Right lobe of liver (tissue), 6 donors: ENCODE measurements around the gene ITCH. TPM values are rescaled to one million over a fixed set of nuclear protein-coding genes. Genes with fewer than 3 reads are reported as not detected.
"Not testable (repeated sequence)": the region's sequence is repeated elsewhere in the genome, so short reads cannot be mapped to it uniquely, and the experiment has no call there.

Source experiments
- ATAC-seq, 4 donors: fragments of 200-7000 bp; cut with Tn5 transposase; one replicate each; pipeline ENCODE4 v1.9.1; 2020; ENCODE audit warnings: mild to moderate bottlenecking in 4 of 4, moderate library complexity in 4 of 4
- DNase-seq, 3 donors: peaks; one replicate each; pipeline ENCODE4 v3.0.0-alpha.2; 2020
- H3K27ac ChIP-seq, 3 donors: fragments of 200-600 bp; one replicate each; pipeline ENCODE4 v1.8.0; 2022
- H3K27me3 ChIP-seq, 2 donors: fragments of 200-600 bp; one replicate each; pipeline ENCODE4 v1.8.0; 2022
- H3K36me3 ChIP-seq, 4 donors: fragments of 200-600 bp; sonication (generic) in 1 of 4; one replicate each; pipeline versions ENCODE4 v1.5.1 to v1.8.0; 2017 to 2022; ENCODE audit warnings: control low read depth in 1 of 4
- H3K4me1 ChIP-seq, 4 donors: fragments of 200-600 bp; sonication (generic) in 1 of 4; one replicate each; pipeline versions ENCODE4 v1.5.1 to v1.8.0; 2017 to 2022; ENCODE audit warnings: control low read depth in 1 of 4
- H3K4me3 ChIP-seq, 3 donors: fragments of 200-600 bp; one replicate each; pipeline ENCODE4 v1.8.0; 2022
- H3K9me3 ChIP-seq, 4 donors: fragments of 200-600 bp; sonication (generic) in 1 of 4; one replicate each; pipeline versions ENCODE4 v1.5.1 to v1.8.0; 2017 to 2022; ENCODE audit warnings: control low read depth in 1 of 4
- POLR2A ChIP-seq: fragments of 450-650 bp; IDR thresholded peaks from one replicate; pipeline ENCODE4 v1.6.1; 2017; ENCODE audit warnings: antibody characterized with exemption, mild to moderate bottlenecking
- WGBS: methylation state at CpG from one replicate; pipeline ENCODE4 v1.1.6; 2018; ENCODE audit warnings: low coverage, low lambda C conversion rate; ENCODE audit not compliant: insufficient coverage; ENCODE audit errors: missing lambda C conversion rate; 5-methylcytosine and 5-hydroxymethylcytosine counted together
- intact Hi-C, 2 donors: fragments of 100-400 bp; cut with DNase I; formaldehyde crosslinking; loops; one replicate each; pipeline versions ENCODE4 v1.11.2 to v1.14.1; 2022
- total RNA-seq, 6 experiments: library from RNA; depleted of rRNA in 2 of 6; stranded (reverse); fragments of >200 nt in 2 of 6; fragmentation: NEBNext Ultra II Directional in 3 of 6; extraction: Animal tissue kit (Norgen Biotek cat#: 25700) in 3 of 6; gene quantifications; one replicate each; pipeline versions ENCODE4 v1.1.0 to v1.2.4, GENCODE V29; 2016 to 2023
- TF ChIP-seq, protein P1 (sequence below), 4 donors: fragments of 200-600 bp in 3 of 4; fragments of 450-650 bp in 1 of 4; IDR thresholded peaks; one replicate each; pipeline versions ENCODE4 v1.5.1 to v1.8.0; 2016 to 2022; ENCODE audit warnings: antibody characterized with exemption in 4 of 4, mild to moderate bottlenecking in 2 of 4
- donor health status: DM: no; HTN: yes; CAD: no.
- donor health status: DM: no; HTN: no; CAD: no.
- donor health status: DM: no; HTN: no; CAD: no.
- donor health status: DM: no; HTN: yes; CAD: no.
- donor health status: DM: no; HTN: yes; CAD: no.

ITCH gene
- total RNA-seq, 6 experiments from 2014 or later: 32.8 to 71.4 (median 44.1) TPM

DNA sequence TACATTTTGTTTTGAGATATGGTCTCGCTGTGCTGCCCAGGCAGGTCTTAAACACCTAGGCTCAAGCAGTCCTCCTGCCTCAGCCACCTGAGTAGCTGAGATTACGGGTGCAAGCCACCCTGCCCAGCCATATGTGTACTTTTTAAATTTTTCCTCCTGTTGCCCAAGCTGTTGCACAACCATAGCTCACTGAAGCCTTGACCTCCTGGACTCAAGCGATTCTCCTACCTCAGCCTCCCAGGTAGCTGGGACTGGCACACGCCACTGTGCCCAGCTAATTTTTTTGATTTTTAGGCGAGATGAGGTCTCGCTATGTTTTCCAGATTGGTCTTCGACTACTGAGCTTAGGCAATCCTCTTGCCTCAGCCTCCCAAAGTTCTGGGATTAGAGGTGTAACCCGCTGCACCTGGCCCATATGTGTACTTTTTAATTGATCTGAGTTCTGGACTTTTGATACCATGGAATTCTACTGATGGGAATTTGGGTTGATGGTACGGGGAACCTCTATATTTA lies 44.9 kb downstream of the ITCH start:
- peak overlapping the region in 2 of 3 donors; percentile 8 to 25 for H3K4me3 ChIP-seq
- no peaks in the 10 kb centered on the region for H3K27me3 ChIP-seq
- intact Hi-C loops: no loop called here
- ATAC-seq (peak; percentile 67 to 85 (median 78)), DNase-seq (peak; percentile 49 to 84 (median 74))
- peaks cover 0 to 74% (median 27%) of the 10 kb centered on the region in 4 donors for H3K4me1 ChIP-seq
- 38% methylated on average over 8 of the region's 9 CpGs for WGBS
- peaks cover 0 to 20% (median 9%) of the 10 kb centered on the region in 4 donors for H3K36me3 ChIP-seq
- peak overlapping the region in 2 of 3 donors; percentile 41 to 71 for H3K27ac ChIP-seq
- no peak for TF ChIP-seq POLR2A
- TF ChIP-seq, protein P1, sequence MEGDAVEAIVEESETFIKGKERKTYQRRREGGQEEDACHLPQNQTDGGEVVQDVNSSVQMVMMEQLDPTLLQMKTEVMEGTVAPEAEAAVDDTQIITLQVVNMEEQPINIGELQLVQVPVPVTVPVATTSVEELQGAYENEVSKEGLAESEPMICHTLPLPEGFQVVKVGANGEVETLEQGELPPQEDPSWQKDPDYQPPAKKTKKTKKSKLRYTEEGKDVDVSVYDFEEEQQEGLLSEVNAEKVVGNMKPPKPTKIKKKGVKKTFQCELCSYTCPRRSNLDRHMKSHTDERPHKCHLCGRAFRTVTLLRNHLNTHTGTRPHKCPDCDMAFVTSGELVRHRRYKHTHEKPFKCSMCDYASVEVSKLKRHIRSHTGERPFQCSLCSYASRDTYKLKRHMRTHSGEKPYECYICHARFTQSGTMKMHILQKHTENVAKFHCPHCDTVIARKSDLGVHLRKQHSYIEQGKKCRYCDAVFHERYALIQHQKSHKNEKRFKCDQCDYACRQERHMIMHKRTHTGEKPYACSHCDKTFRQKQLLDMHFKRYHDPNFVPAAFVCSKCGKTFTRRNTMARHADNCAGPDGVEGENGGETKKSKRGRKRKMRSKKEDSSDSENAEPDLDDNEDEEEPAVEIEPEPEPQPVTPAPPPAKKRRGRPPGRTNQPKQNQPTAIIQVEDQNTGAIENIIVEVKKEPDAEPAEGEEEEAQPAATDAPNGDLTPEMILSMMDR (IDR thresholded peaks at IDR 0.05): no peak
- H3K9me3 ChIP-seq: no peaks in the 10 kb centered on the region

DNA sequence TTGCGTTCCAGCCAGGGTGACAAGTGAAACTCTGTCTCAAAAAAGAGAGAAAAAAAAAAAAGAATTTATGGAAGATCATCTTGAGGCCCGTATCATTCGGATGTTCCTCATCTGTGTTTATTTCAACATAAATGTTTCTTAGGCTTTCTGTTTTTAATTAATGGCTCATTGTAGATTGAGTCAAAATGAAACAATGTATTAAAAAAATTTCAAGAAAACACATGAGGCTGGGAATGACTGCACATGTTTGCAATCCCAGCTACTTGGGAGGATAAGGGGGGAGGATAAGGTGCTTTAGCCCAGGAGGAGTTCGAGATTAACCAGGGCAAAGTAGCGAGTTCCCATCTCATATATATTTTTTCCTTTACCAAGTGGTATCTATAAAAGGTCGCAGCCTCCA lies 47.3 kb downstream of the ITCH start:
- Histone ChIP-seq H3K9me3 (no peaks in the 10 kb centered on the region), H3K27me3 (no peaks in the 10 kb centered on the region), H3K4me1 (peaks cover 0 to 51% (median 16%) of the 10 kb centered on the region in 4 donors), H3K27ac (peak overlapping the region in 1 of 3 donors; percentile 71), H3K36me3 (peaks cover 0 to 43% (median 20%) of the 10 kb centered on the region in 4 donors), H3K4me3 (no peak overlapping the region)
- no peak for ATAC-seq
- intact Hi-C loops: no loop called here
- no peak for DNase-seq
- TF ChIP-seq POLR2A: no peak
- TF ChIP-seq, protein P1 (IDR thresholded peaks at IDR 0.05): no peak
- WGBS: 90% methylated on average over 6 of the region's 6 CpGs

DNA sequence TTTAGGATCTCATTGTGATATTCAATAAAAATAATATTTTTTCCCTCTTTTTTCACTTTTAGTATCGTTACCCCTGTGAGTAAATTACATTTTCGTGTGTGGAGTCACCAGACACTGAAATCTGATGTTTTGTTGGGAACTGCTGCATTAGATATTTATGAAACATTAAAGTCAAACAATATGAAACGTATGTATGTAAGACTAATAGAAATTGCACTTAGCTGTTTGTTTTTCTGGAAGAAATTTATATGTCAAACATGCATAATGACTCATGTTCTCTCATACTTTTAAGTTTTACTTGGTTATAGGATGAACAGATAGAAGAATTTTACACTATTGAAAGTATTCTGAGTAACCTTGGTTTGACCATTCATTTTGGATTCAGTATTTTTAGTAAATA lies 49.4 kb downstream of the ITCH start:
- Histone ChIP-seq H3K36me3 (peaks cover 0 to 54% (median 23%) of the 10 kb centered on the region in 4 donors), H3K9me3 (no peaks in the 10 kb centered on the region), H3K27me3 (no peaks in the 10 kb centered on the region), H3K4me1 (peaks cover 0 to 32% (median 5%) of the 10 kb centered on the region in 4 donors), H3K4me3 (no peak overlapping the region), H3K27ac (no peak overlapping the region)
- no peak for TF ChIP-seq POLR2A
- TF ChIP-seq, protein P1 (IDR thresholded peaks at IDR 0.05): no peak
- DNase-seq (no peak), ATAC-seq (no peak)
- 59% methylated on average over 3 of the region's 3 CpGs for WGBS
- intact Hi-C loops: no loop called here

DNA sequence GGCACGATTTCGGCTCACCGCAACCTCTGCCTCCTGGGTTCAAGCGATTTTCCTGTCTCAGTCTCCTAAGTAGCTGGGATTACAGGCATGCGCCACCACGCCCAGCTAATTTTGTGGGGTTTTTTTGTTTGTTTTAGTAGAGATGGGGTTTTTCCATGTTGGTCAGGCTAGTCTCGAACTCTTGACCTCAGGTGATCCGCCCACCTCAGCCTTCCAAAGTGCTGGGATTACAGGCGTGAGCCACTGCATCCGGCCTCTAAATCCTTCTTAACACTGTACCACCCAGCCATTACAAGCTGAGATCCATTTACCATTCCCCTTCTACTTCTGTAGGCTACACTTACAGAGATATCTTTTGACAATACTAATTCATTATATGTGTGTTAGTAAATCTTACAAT lies 51.5 kb downstream of the ITCH start:
- ATAC-seq, H3K4me3 ChIP-seq, H3K27ac ChIP-seq, H3K9me3 ChIP-seq, intact Hi-C loops, H3K27me3 ChIP-seq: not testable (repeated sequence)
- Histone ChIP-seq H3K4me1 (peaks cover 0 to 25% (median 3%) of the 10 kb centered on the region in 4 donors), H3K36me3 (peaks cover 0 to 64% (median 23%) of the 10 kb centered on the region in 4 donors)
- WGBS: 91% methylated on average over 10 of the region's 10 CpGs
- DNase-seq: peak in 1 of 3 donors; percentile 16

DNA sequence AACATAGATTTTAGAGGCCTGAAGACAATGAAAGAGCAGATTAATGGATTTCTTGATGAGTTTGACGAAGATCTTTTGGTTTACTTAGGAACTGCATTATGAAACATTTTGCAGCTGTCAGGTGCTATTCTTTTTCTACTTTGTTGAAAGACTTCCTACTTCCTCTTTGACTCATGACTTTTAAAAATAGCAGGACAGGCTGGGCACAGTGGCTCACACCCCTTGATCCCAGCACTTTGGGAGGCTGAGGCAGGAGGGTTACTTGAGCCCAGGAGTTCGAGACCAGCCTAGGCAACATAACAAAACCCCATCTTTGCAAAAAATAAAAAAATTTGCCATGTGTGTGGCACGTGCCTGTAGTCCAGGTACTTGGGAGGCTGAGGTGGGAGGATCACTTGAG lies 52.0 kb downstream of the ITCH start:
- WGBS: 75% methylated on average over 3 of the region's 3 CpGs
- no peak overlapping the region for H3K4me3 ChIP-seq
- ATAC-seq (peak in 1 of 4 donors; percentile 51), DNase-seq (peak in 1 of 3 donors; percentile 15)
- H3K9me3 ChIP-seq: no peaks in the 10 kb centered on the region
- no peak overlapping the region for H3K27ac ChIP-seq
- peaks cover 0 to 62% (median 22%) of the 10 kb centered on the region in 4 donors for H3K36me3 ChIP-seq
- H3K27me3 ChIP-seq: no peaks in the 10 kb centered on the region
- peaks cover 0 to 24% (median 3%) of the 10 kb centered on the region in 4 donors for H3K4me1 ChIP-seq
- intact Hi-C loops: no loop called here
- no peak for TF ChIP-seq POLR2A
- TF ChIP-seq, protein P1 (IDR thresholded peaks at IDR 0.05): no peak
